Mucosa of descending colon (tissue), 3 donors: ENCODE data around the gene ZNF785. TPM values are rescaled to one million over a fixed set of nuclear protein-coding genes. Genes with fewer than 3 reads are reported as not detected.

Source experiments
- ATAC-seq: fragments of 200-7000 bp; cut with Tn5 transposase; one replicate; pipeline ENCODE4 v1.9.1; 2020; ENCODE audit warnings: mild to moderate bottlenecking, moderate library complexity
- DNase-seq, 3 donors: peaks; one replicate each; pipeline ENCODE4 v3.0.0-alpha.2; 2020
- H3K36me3 ChIP-seq: fragments of 200-600 bp; one replicate; pipeline ENCODE4 v1.8.0; 2021; ENCODE audit warnings: low read depth, mild to moderate bottlenecking
- H3K4me1 ChIP-seq: fragments of 200-600 bp; one replicate; pipeline ENCODE4 v1.8.0; 2021; ENCODE audit warnings: low read depth, mild to moderate bottlenecking
- H3K4me3 ChIP-seq: fragments of 200-600 bp; one replicate; pipeline ENCODE4 v1.8.0; 2021; ENCODE audit warnings: mild to moderate bottlenecking
- H3K9me3 ChIP-seq: fragments of 200-600 bp; one replicate; pipeline ENCODE4 v1.8.0; 2021; ENCODE audit warnings: mild to moderate bottlenecking
- intact Hi-C, 2 donors: fragments of 100-400 bp; cut with DNase I in 1 of 2; cut with micrococcal nuclease in 1 of 2; formaldehyde crosslinking; loops; one replicate each; pipeline versions ENCODE4 v1.11.0 to v1.11.1; 2022; cut with DNase I, micrococcal nuclease
- total RNA-seq, 3 donors: library from RNA; stranded (reverse); fragmentation: NEBNext Ultra II Directional in 2 of 3; extraction: Animal tissue kit (Norgen Biotek cat#: 25700) in 2 of 3; gene quantifications; one replicate each; pipeline versions ENCODE4 v1.2.1 to v1.2.4, GENCODE V29; 2021 to 2023
- TF ChIP-seq, protein P1 (sequence below): fragments of 200-600 bp; IDR thresholded peaks from one replicate; pipeline ENCODE4 v1.8.0; 2022; ENCODE audit warnings: antibody characterized with exemption, mild to moderate bottlenecking
- donor health status: DM: no; HTN: no; CAD: no; lungs with moderate emphysema.
- donor health status: DM: no; HTN: no; CAD: no.
- donor health status: DM: no; HTN: yes; CAD: no.

The ZNF785 gene
- total RNA-seq, 3 donors from 2014 or later = 14.7 to 28.4 (median 24.8) TPM

DNA sequence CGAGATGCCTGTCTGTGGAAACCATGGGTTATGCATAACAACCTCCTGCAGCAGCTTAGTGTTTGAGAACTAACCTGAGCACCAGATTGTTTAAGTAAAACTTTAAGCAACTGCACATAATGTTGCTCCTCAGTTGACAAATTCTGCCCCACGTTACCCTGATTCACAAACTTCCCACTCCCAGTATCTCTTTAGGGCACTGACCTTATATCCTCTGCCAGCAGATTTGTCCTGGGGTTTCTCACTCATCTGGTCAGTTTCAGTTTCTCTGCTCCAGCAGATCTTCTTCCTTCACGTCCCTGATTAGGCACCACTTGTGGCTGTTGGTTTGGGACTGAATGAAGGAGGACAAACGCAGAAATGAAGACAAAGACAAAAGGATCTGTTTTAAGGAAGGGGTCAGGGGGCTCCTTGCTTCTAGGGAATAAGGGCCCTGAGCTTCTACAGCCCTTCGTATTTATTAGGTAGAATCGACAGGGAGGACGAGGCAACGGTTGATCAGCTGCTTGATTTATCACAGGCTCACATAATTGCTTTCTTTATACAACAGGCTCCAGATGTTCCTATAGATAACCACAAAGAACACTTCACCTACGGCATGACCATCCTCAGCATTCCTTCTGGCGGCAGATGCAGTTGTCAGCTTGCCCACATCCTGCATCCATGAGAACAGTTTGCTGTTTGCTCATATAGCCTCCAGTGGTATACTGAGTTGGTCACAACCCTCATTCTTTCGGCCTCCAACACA, 38.2 kb upstream of the ZNF785 start:
- intact Hi-C loops = no loop called here
- ATAC-seq = no peak

DNA sequence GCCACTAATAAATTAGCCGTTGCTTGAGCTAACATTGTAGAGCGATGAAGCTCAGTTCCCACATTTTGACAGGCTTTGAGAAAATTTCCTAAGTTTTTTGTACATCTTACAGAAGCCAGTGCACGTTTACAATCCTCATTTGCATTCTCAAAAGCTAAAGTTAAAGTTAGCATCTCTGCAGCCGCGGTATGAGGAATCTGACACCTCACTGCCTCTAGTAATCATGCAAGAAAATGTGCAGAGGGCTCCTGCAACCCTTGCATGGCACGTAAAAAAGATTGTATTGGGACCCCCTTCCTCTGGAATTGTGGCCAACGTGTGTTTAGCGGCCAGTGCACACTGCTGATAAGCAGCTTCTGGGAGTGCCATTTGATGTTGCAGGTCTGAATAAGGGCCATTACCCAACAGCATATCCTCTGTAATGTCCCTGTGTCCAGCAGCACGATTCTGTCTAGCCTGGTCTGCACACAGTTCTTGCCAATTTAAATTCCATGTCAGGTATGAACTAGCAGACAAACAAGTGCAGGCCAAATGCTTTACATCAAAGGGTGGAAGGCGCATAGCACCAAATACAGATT, 37.0 kb upstream of the ZNF785 start:
- DNase-seq (no peak), ATAC-seq (no peak)
- TF ChIP-seq, protein P1, sequence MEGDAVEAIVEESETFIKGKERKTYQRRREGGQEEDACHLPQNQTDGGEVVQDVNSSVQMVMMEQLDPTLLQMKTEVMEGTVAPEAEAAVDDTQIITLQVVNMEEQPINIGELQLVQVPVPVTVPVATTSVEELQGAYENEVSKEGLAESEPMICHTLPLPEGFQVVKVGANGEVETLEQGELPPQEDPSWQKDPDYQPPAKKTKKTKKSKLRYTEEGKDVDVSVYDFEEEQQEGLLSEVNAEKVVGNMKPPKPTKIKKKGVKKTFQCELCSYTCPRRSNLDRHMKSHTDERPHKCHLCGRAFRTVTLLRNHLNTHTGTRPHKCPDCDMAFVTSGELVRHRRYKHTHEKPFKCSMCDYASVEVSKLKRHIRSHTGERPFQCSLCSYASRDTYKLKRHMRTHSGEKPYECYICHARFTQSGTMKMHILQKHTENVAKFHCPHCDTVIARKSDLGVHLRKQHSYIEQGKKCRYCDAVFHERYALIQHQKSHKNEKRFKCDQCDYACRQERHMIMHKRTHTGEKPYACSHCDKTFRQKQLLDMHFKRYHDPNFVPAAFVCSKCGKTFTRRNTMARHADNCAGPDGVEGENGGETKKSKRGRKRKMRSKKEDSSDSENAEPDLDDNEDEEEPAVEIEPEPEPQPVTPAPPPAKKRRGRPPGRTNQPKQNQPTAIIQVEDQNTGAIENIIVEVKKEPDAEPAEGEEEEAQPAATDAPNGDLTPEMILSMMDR = no peak
- intact Hi-C loops = no loop called here
- Histone ChIP-seq H3K9me3 (no peaks in the 10 kb centered on the region), H3K4me3 (no peak overlapping the region), H3K36me3 (no peaks in the 10 kb centered on the region), H3K4me1 (no peaks in the 10 kb centered on the region)

More for the DNA sequence above, 38.2 kb upstream of the ZNF785 start:
- no peak for DNase-seq
- TF ChIP-seq, protein P1 = no peak
- H3K4me1 ChIP-seq = peaks cover 3% of the 10 kb centered on the region
- no peak overlapping the region for H3K4me3 ChIP-seq
- H3K9me3 ChIP-seq = no peaks in the 10 kb centered on the region
- H3K36me3 ChIP-seq = no peaks in the 10 kb centered on the region

DNA sequence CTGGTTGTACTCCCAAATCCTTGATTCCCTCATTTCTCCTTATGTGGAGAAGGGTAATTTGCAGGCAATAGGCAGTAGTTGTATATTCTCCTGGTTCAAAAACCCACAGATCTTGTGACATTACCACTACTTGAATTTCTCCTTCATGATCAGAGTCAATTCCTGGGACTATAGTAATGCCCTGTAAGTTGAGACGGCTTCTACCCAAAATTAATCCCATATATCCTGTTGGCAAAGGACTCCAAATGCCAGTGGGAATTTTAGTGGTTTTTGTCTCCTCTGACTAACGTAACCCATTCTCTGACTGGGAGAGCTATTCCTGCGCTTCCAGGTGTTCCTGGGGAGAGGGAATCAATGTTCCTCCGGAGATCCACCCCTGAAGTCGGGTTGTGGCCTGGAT, 36.3 kb upstream of the ZNF785 start:
- H3K9me3 ChIP-seq = no peaks in the 10 kb centered on the region
- H3K4me1 ChIP-seq = no peaks in the 10 kb centered on the region
- no peaks in the 10 kb centered on the region for H3K36me3 ChIP-seq
- intact Hi-C loops = no loop called here
- DNase-seq = no peak
- no peak overlapping the region for H3K4me3 ChIP-seq
- no peak for ATAC-seq
- TF ChIP-seq, protein P1 = no peak

DNA sequence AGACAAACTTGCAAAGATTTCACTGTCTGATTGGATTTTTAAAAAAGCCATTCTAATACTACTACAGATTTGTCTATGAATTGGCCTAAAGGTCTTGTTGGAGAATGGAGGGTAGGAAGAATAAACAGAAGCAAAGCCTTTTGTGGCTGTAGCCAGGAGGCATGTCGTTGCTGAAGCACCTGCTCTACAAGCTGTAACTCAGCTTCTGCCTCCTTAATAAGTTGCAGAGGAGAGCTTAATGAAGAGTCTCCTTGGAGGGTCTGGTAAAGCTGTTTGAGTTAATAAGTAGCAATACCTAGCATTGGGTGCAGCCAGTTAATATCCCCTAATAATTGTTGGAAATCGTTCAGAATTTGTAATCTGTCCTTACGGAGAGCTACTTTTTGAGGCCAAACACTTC, 34.7 kb upstream of the ZNF785 start:
- H3K9me3 ChIP-seq = no peaks in the 10 kb centered on the region
- no peak for DNase-seq
- no peak overlapping the region for H3K4me3 ChIP-seq
- peaks cover 3% of the 10 kb centered on the region for H3K4me1 ChIP-seq
- TF ChIP-seq, protein P1 = no peak
- no peaks in the 10 kb centered on the region for H3K36me3 ChIP-seq
- ATAC-seq = no peak
- intact Hi-C loops = no loop called here

DNA sequence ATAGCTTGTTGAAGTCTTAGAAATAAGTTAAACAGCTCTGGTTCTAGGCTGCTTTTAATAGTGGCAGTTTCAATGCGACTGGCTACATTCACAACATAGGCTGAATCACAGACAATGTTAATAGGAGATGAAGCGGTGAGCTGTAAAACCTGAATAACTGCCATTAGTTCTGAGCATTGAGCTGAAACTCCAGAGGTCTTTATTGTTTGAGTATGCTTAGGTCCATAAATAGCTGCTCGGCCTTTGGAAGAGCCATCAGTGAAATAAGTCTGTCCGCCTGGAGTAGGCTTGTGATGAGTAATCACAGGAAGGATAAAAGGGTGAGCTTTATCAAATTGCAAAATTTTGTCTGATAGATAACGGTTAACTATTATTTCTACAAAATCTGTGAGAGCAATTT, 34.1 kb upstream of the ZNF785 start:
- H3K4me1 ChIP-seq = peaks cover 3% of the 10 kb centered on the region
- H3K4me3 ChIP-seq = no peak overlapping the region
- no peaks in the 10 kb centered on the region for H3K9me3 ChIP-seq
- DNase-seq = no peak
- no peaks in the 10 kb centered on the region for H3K36me3 ChIP-seq
- TF ChIP-seq, protein P1 = no peak
- intact Hi-C loops = no loop called here
- no peak for ATAC-seq
